ENCODE results near the gene HNRNPDL.
"Not testable (repeated sequence)": the region's sequence is repeated elsewhere in the genome, so short reads cannot be mapped to it uniquely, and the experiment has no call there.

The HNRNPDL gene

DNA sequence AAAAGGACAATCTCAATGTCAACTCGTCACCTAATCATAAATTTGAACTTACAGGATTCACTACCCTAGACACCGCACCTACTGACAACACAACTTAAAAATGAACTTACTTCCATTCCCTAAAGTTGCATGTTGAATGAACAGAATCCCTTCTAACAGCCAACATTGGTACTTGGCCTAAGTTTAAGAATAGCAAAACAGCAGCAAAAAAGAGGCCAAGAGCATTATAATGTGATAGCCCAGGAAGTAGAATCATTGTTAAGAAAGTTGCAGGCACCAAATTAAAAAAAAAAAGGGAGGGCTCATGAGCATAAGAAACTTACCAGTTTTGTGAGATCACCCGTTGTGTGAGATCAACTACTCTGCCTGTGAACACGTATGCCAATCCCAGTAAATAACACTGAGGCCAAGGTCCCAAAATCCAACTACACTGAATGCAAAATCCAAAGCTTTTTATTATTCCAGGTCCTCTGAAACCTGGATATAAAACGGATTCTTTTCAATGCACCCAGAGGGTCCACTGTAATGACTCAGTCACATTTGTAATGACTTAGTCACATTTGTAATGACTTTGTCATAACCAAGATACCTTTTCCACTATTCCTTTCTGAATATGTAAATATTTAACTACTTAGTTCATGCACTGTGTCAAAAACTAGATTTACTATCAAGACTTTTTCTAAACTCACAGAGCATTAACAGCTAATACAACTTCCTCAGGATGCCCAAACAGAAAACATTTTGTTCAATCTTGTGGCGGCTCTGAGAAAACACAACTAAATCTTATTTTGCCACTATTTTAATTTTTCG lies 6.8 kb downstream of the HNRNPDL start:
- TF ChIP-seq ZNF274 (IDR thresholded peaks at IDR 0.05; ENCODE audit: low read depth, low read length) = no peak

DNA sequence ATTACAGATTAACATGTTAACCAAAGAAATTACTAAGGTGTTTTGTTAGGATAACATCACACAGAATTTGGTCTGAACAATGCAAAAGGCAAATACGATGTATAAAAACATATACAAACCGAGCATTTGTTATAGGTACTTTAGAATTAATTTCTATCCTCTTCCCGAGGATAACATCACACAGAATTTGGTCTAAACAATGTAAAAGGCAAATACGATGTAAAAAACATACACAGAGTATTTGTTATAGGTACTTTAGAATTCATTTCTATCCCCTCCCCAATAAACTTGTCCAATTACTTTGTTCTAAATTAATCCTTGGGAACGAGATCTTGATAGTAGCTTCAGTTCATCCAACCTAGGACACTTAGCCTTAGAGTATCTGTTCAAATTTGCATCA lies 7.6 kb downstream of the HNRNPDL start:
- no peak for TF ChIP-seq ZNF274 (IDR thresholded peaks at IDR 0.05; ENCODE audit: low read depth, low read length)
- H3K4me3 ChIP-seq (ENCODE audit: low read length) = no peak overlapping the region

More for the DNA sequence above, 6.8 kb downstream of the HNRNPDL start:
- H3K4me3 ChIP-seq (ENCODE audit: low read length) = no peak overlapping the region

DNA sequence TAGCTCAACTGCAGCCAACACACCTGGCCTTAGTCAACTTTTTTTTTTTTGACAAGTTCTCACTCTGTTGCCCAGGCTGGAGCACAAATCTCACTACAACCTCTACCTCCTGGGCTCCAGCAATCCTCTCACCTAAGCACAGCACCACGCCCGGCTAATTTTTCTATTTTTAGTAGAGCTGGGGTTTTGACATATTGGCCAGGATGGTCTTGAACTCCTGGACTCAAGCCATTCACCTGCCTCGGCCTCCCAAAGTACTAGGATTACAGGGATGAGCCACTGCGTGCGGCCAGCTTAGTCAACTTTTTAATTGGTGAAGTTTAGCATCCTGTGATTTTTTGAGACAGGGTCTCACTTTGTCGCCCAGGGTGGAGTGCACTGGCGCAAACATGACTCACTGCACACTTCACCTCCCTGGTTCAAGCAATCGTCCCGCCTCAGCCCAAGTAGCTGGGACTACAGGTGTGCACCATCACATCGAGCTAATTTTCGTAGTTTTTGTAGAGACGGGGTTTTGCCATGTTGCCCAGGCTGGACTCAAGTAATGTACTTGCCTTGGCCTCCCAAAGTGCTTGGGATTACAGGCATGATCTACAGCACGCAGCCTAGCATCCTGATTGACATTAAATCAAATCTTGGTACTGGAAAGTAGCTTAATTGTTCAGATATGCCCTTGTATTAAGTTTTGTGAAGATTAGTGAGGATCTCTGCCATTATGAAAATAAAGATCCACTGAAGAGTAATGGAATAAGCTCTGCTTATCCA lies 8.3 kb downstream of the HNRNPDL start:
- TF ChIP-seq ZNF274 (IDR thresholded peaks at IDR 0.05; ENCODE audit: low read depth, low read length) = no peak
- no peak overlapping the region for H3K4me3 ChIP-seq (ENCODE audit: low read length)

DNA sequence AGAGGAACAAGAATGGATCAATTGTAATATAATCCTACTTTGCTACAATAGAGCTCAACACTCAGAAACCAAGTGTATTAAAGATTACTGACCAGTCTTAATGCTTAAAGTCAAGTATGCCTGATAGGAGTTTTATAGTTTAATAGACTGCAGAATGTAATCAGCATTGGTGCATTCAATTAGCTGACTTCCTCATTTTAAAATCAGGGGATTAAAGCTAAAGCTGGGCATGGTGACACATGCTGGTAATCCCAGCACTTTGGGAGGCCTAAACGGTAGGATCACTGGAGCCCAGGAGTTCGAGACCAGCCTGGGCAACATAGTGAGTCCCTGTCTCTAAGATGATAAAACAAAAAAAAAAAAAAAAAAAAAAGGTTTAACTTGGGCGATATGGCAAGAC lies 10.8 kb downstream of the HNRNPDL start:
- H3K4me3 ChIP-seq (ENCODE audit: low read length) = no peak overlapping the region
- no peak for TF ChIP-seq ZNF274 (IDR thresholded peaks at IDR 0.05; ENCODE audit: low read depth, low read length)

DNA sequence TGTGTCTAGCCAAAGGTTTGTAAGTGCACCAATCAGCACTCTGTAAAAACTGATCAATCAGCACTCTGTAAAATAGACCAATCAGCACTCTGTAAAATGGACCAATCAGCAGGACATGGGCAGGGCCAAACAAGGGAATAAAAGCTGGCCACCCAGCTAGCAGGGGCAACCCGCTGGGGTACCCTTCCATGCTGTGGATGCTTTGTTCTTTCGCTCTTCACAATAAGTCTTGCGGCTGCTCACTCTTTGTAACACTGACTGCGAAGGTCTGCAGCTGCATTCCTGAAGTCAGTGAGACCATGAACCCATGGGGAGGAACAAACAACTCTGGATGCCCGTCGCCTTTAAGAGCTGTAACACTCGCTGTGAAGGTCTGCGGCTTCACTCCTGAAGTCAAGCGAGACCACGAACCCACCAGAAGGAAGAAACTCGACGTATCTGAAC lies 14.3 kb downstream of the HNRNPDL start:
- TF ChIP-seq ZNF274 (IDR thresholded peaks at IDR 0.05; ENCODE audit: low read depth, low read length) = no peak

DNA sequence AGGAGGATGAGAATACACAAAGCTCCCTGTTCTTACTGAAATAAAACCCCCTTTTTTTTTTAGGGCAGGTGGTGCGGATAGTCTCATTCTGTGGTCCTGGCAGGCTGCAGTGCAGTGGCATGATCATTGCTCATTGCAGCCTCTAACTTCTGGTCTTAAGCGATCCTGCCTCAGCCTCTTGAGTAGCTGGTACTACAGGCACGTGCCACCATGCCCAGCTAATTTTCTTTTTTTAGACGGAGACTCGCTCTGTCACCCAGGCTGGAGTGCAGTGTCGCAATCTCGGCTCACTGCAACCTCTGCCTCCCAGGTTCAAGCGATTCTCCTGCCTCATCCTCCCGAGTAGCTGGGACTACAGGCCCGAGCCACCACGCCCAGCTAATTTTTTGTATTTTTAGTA lies 15.2 kb downstream of the HNRNPDL start:
- not testable (repeated sequence) for H3K4me3 ChIP-seq (ENCODE audit: low read length)

More for the DNA sequence above, 14.3 kb downstream of the HNRNPDL start:
- no peak overlapping the region for H3K4me3 ChIP-seq (ENCODE audit: low read length)

DNA sequence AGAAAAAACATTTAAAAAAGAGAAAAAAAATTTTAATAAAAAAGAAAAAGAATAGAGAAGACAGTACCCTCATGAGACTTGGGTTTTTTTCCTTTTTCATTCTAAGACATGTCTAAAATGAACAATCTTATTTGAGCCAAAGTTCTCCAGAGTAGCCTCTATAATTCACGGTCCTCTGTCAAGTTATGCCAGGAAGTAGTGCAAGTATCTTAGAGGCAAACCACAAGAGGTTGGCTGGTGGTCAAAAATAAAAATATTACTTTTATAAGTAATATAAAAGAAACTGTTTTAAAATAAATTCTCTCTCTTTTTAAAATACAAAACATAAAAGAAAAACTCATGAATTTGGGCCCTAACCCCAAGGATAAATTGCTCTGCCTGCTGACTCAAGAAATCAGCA lies 26.5 kb downstream of the HNRNPDL start:
- no peak overlapping the region for H3K4me3 ChIP-seq (ENCODE audit: low read length)
- TF ChIP-seq ZNF274 (IDR thresholded peaks at IDR 0.05; ENCODE audit: low read depth, low read length) = no peak

DNA sequence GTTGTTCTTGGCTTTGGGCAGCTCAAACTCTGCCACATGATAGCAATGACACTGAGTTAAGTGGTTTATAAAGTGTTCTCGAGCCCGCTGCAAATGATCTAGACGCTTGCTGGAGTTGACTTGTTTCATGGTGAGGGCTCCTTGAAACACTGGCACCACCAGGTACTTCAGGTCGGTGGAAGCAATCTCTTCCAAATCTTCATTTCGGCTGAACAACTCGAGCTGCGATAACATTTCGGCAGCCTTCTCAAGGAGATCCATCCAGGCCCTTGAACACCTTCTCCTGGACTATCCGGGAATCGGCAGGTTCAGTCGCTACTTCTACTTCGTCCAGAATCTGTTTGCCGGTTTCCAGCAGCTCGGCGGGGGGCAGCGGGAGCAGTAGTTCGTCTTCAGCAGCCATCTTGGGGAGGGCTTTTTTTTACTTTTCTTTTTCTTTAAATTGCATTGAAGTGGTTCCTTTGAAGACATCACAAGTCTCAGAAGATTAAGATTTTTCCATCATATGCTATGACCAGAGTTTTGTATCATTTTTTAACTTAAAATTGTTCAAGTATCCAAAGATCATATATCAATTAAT lies 28.0 kb downstream of the HNRNPDL start:
- TF ChIP-seq ZNF274 (IDR thresholded peaks at IDR 0.05; ENCODE audit: low read depth, low read length) = no peak
- H3K4me3 ChIP-seq (ENCODE audit: low read length) = no peak overlapping the region

DNA sequence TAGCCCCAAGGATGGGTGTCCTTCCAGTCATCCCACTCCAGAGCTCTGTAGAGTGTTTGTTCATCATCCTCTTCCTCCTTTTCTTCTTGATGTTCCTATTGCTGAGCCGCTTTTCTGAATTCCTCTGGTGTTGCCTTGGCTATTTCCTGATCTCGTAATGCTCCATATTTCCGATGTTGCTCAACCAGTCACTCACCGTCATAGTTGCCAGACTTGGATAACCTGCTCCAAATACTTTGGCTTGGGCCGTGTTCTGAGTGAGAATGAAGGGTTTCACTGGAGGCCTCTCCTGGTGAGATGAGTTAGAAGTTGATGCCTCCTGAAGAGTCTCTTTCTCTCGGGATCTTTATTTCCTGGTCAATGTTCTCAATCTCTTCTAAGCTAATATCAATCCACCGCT lies 28.7 kb downstream of the HNRNPDL start:
- no peak for TF ChIP-seq ZNF274 (IDR thresholded peaks at IDR 0.05; ENCODE audit: low read depth, low read length)

DNA sequence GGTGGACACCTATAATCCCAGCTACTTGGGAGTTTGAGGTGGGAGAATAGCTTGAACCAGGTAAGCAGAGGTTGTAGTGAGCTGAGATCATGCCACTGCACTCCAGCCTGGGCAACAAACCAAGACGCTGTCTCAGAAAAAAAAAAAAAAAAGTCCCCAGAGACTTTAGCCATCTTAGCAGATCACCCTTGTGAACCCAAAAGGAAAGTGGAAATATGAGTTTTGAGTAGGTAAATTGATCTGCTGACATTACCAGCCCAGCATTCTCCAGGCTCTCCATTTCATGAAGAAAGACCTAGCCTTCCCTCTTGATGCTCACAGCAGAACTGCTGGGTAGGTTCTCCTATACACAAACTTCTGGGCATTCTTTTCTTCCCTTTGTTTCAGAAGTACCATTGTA lies 32.0 kb downstream of the HNRNPDL start:
- no peak for TF ChIP-seq ZNF274 (IDR thresholded peaks at IDR 0.05; ENCODE audit: low read depth, low read length)

More for the DNA sequence above, 28.7 kb downstream of the HNRNPDL start:
- no peak overlapping the region for H3K4me3 ChIP-seq (ENCODE audit: low read length)

DNA sequence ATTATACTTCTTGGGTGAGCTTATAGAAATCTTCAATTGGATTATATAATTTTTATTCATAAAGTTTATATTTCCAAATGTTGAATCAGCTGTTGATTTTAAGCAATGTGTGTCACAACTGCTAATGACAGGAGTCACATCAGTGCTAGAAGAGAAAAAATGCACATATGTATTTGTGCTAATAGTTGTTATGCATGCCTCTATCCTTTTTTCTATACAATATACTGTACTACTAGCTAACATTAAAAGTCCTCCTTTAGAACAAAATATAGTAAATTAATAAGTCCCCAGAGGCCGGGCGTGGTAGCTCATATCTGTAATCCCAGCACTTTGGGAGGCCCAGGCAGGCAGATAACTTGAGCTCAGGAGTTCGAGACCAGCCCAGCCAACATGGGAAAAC lies 32.7 kb downstream of the HNRNPDL start:
- no peak for TF ChIP-seq ZNF274 (IDR thresholded peaks at IDR 0.05; ENCODE audit: low read depth, low read length)
- H3K4me3 ChIP-seq (ENCODE audit: low read length) = no peak overlapping the region

More for the DNA sequence above, 32.0 kb downstream of the HNRNPDL start:
- no peak overlapping the region for H3K4me3 ChIP-seq (ENCODE audit: low read length)

DNA sequence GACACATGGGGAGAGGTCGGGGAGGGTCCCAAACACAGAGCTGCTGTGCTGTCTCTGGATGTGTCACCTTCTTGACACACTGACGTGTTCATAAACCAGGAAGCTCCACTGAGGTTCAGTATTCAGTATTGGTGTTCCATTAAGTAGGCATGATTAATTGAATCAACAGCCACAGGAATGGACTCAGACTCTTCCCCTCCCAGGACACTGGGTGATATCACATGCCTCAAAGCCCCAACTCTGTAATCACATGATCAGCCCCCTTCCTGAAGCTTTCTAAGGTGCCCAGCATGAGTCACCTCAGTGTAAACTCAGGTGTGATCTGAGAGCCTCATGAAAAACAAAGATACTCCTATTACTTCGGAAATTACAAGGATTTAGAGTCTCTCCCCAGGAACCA lies 35.4 kb downstream of the HNRNPDL start:
- no peak for TF ChIP-seq ZNF274 (IDR thresholded peaks at IDR 0.05; ENCODE audit: low read depth, low read length)
- no peak overlapping the region for H3K4me3 ChIP-seq (ENCODE audit: low read length)

DNA sequence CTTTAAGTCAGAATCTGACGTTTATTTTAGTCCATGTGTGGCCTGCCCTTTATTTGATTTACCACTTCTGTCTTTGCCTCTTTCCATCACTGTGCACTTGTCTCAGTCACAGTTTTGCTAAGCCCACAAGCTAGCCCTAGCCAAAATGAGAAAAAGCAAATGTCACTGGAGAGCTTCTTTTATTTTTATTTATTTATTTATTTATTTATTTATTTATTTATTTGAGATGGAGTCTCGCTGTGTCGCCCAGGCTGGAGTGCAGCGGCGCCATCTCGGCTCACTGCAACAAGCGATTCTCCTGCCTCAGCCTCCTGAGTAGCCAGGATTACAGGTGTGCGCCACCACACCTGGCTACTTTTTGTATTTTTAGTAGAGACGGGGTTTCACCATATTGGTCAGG lies 40.2 kb downstream of the HNRNPDL start:
- H3K4me3 ChIP-seq (ENCODE audit: low read length) = not testable (repeated sequence)

DNA sequence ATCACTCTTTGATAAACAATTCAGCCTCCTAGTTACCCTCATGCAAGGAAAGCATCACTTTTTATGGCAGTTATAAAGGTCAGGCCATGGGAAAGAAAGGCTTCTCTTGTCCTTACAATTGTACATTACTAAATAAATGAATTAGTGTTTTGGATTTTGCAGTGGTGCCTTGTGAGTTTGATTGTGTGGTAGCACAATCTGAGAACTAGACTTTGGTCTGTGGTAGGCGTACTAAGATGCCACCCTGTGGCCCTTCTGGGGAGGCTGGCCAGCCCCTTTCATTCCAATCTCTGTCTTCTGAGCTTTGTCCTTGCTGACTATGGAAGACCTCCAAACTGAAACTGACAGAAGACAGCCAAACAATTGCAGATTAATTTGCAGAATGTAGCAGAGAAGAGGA lies 41.9 kb downstream of the HNRNPDL start:
- H3K4me3 ChIP-seq (ENCODE audit: low read length) = no peak overlapping the region
- no peak for TF ChIP-seq ZNF274 (IDR thresholded peaks at IDR 0.05; ENCODE audit: low read depth, low read length)

DNA sequence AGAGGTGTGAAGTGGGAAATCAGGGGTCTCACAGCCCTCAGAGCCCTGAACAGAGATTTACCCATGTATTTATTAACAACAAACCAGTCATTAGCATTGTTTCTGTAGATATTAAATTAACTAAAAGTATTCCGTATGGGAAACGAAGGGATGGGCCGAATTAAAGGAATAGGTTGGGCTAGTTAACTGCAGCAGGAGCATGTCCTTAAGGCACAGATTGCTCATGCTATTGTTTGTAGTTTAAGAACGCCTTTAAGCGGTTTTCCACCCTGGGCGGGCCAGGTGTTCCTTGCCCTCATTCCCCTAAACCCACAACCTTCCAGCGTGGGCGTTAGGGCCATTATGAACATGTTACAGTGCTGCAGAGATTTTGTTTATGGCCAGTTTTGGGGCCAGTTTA lies 44.0 kb downstream of the HNRNPDL start:
- not testable (repeated sequence) for H3K4me3 ChIP-seq (ENCODE audit: low read length)

Measured in GM08714 (cell line).